ENCODE results near the gene DUS3L. TPM values are rescaled to one million over a fixed set of nuclear protein-coding genes. Genes with fewer than 3 reads are reported as not detected.

Gene DUS3L
- total RNA-seq, 1 experiment from 2014 or later, result 77.6 TPM

- CTCF ChIA-PET, result interaction anchor here (0.6 kb wide), 2 partner anchors 17 to 852 kb away, joined by 3 read pairs; no protein-coding TSS in a partner anchor
- intact Hi-C loops (cut with micrococcal nuclease), result no loop called here
Measured at GRCh38 chr19:5829567-5830310, 38.8 kb upstream of the DUS3L start.

GRCh38 chr19:5828661-5829566 lies 38.0 kb upstream of the DUS3L start:
- POLR2A ChIA-PET, result interaction anchor here (0.6 to 2.8 kb wide), 10 partner anchors 13 to 192 kb away, joined by 3 to 32 read pairs (median 4); partner anchors contain the start of genes DUS3L, NDUFA11 and VMAC
- Mint-ChIP-seq H3K36me3 (ENCODE audit: insufficient read depth, unreplicated experiment) (no peaks in the 10 kb centered on the region), H3K9me3 (ENCODE audit: unreplicated experiment) (no peaks in the 10 kb centered on the region), H3K27me3 (ENCODE audit: insufficient read depth, unreplicated experiment) (no peaks in the 10 kb centered on the region), H3K27ac (ENCODE audit: low read depth, unreplicated experiment) (peak overlapping the region; percentile 93), H3K4me1 (ENCODE audit: insufficient read depth, unreplicated experiment) (peaks cover 6% of the 10 kb centered on the region), H3K4me3 (ENCODE audit: unreplicated experiment) (peak overlapping the region; percentile 95)
- no peak for DNase-seq (ENCODE audit: unreplicated experiment)
- intact Hi-C loops (cut with micrococcal nuclease), result no loop called here
- CTCF ChIA-PET, result interaction anchor here (0.6 to 2.3 kb wide), 4 partner anchors 18 to 853 kb away, joined by 3 to 12 read pairs (median 3); no protein-coding TSS in a partner anchor
- no peak for TF ChIP-seq CTCF (IDR thresholded peaks at IDR 0.05; ENCODE audit: unreplicated experiment)
- TSS peak; percentile 98 for BruUV-seq (replicated peaks)

More at GRCh38 chr19:5829567-5830310, 38.8 kb upstream of the DUS3L start:
- POLR2A ChIA-PET, result interaction anchor here (2.8 kb wide), 1 partner anchor 74 kb away, joined by 32 read pairs; the partner anchor contains the start of genes NDUFA11 and VMAC
- DNase-seq (ENCODE audit: unreplicated experiment), result no peak
- no TSS peak for BruUV-seq (replicated peaks)
- Mint-ChIP-seq H3K4me1 (ENCODE audit: insufficient read depth, unreplicated experiment) (peaks cover 6% of the 10 kb centered on the region), H3K4me3 (ENCODE audit: unreplicated experiment) (no peak overlapping the region), H3K27ac (ENCODE audit: low read depth, unreplicated experiment) (no peak overlapping the region), H3K9me3 (ENCODE audit: unreplicated experiment) (no peaks in the 10 kb centered on the region), H3K36me3 (ENCODE audit: insufficient read depth, unreplicated experiment) (no peaks in the 10 kb centered on the region), H3K27me3 (ENCODE audit: insufficient read depth, unreplicated experiment) (no peaks in the 10 kb centered on the region)
- no peak for TF ChIP-seq CTCF (IDR thresholded peaks at IDR 0.05; ENCODE audit: unreplicated experiment)

DNA sequence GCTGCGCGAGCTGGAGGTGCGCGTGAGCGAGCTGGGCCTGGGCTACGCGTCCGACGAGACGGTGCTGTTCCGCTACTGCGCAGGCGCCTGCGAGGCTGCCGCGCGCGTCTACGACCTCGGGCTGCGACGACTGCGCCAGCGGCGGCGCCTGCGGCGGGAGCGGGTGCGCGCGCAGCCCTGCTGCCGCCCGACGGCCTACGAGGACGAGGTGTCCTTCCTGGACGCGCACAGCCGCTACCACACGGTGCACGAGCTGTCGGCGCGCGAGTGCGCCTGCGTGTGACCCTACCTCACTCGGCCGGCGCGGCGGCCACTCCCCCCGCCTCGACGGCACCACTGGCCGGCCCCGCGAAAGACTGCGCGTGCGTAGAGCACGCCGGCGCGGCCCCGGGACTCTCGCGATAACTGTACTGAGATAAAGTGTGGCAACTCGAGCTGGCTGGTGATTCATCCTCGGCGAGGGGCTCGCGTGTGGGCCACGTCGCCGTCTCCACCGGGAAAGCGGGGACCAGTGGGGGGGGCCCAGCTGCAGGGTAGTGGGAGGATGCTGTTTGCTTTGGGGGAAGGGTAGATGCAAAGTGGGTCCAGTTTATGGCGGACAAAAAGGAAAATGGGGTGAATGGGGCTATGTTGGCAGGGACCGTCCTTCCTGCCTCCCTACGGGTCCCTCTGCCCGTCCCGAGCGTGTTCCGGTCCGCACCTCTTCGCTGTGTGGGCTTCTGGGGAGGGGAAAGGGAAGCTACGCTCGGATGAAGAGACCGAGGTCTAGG lies 37.1 kb upstream of the DUS3L start:
- peak overlapping the region; percentile 93 for H3K27ac Mint-ChIP-seq (ENCODE audit: low read depth, unreplicated experiment)
- intact Hi-C loops (cut with micrococcal nuclease), result no loop called here
- H3K36me3 Mint-ChIP-seq (ENCODE audit: insufficient read depth, unreplicated experiment), result no peaks in the 10 kb centered on the region
- no peaks in the 10 kb centered on the region for H3K9me3 Mint-ChIP-seq (ENCODE audit: unreplicated experiment)
- BruUV-seq (replicated peaks), result no TSS peak
- H3K4me1 Mint-ChIP-seq (ENCODE audit: insufficient read depth, unreplicated experiment), result peaks cover 13% of the 10 kb centered on the region
- H3K27me3 Mint-ChIP-seq (ENCODE audit: insufficient read depth, unreplicated experiment), result no peaks in the 10 kb centered on the region
- POLR2A ChIA-PET, result interaction anchor here (0.6 to 2.8 kb wide), 10 partner anchors 13 to 193 kb away, joined by 3 to 32 read pairs (median 4); partner anchors contain the start of genes DUS3L, NDUFA11 and VMAC
- peak; percentile 84 for DNase-seq (ENCODE audit: unreplicated experiment)
- no peak for TF ChIP-seq CTCF (IDR thresholded peaks at IDR 0.05; ENCODE audit: unreplicated experiment)
- CTCF ChIA-PET, result interaction anchor here (0.7 to 2.3 kb wide), 3 partner anchors 21 to 119 kb away, joined by 3 to 12 read pairs (median 4); no protein-coding TSS in a partner anchor
- peak overlapping the region; percentile 95 for H3K4me3 Mint-ChIP-seq (ENCODE audit: unreplicated experiment)
